ENCODE results near the gene ZNF41. TPM values are rescaled to one million over a fixed set of nuclear protein-coding genes. Genes with fewer than 3 reads are reported as not detected.
"Not testable (repeated sequence)": the region's sequence is repeated elsewhere in the genome, so short reads cannot be mapped to it uniquely, and the experiment has no call there.

Gene ZNF41
- total RNA-seq, 1 donor: 3.9 TPM

- no peak overlapping the region for H3K4me3 ChIP-seq (ENCODE audit: low read length)
- H3K9me3 ChIP-seq (ENCODE audit: low read depth, low read length): no peaks in the 10 kb centered on the region
- H3K4me1 ChIP-seq (ENCODE audit: insufficient read depth, low read length): peaks cover 6% of the 10 kb centered on the region
- H3K27me3 ChIP-seq (ENCODE audit: insufficient read depth, low read length): no peaks in the 10 kb centered on the region
These were observed 18.4 kb upstream of the ZNF41 start for GRCh38 chrX:47501226-47502074.

GRCh38 chrX:47500554-47500953 lies 17.5 kb upstream of the ZNF41 start:
- H3K4me3 ChIP-seq (ENCODE audit: low read length): no peak overlapping the region
- H3K27me3 ChIP-seq (ENCODE audit: insufficient read depth, low read length): no peaks in the 10 kb centered on the region
- H3K4me1 ChIP-seq (ENCODE audit: insufficient read depth, low read length): peaks cover 6% of the 10 kb centered on the region
- H3K9me3 ChIP-seq (ENCODE audit: low read depth, low read length): no peaks in the 10 kb centered on the region

- H3K4me1 ChIP-seq (ENCODE audit: insufficient read depth, low read length): peaks cover 6% of the 10 kb centered on the region
- no peaks in the 10 kb centered on the region for H3K9me3 ChIP-seq (ENCODE audit: low read depth, low read length)
- H3K4me3 ChIP-seq (ENCODE audit: low read length): no peak overlapping the region
- no peaks in the 10 kb centered on the region for H3K27me3 ChIP-seq (ENCODE audit: insufficient read depth, low read length)
These were observed 16.3 kb upstream of the ZNF41 start for GRCh38 chrX:47499293-47499692.

DNA sequence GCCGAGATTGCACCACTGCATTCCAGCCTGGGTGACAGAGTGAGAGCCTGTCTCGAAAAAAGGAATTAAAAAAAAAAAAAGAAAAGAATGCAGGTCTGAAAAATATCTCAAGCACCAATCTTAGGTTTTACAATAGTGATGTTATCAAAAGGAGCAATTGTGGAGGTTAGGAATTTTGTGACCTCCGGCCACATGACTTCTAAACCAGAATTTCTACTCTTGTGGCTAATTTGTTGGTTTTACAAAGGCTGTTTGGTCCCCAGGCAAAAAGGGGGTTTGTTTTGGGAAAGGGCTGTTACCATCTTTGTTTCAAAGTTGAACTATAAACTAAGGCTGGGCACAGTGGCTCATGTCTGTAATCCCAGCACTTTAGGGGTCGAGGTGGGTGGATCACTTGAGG lies 15.4 kb upstream of the ZNF41 start:
- no peaks in the 10 kb centered on the region for H3K9me3 ChIP-seq (ENCODE audit: low read depth, low read length)
- H3K4me3 ChIP-seq (ENCODE audit: low read length): no peak overlapping the region
- H3K27me3 ChIP-seq (ENCODE audit: insufficient read depth, low read length): no peaks in the 10 kb centered on the region
- H3K4me1 ChIP-seq (ENCODE audit: insufficient read depth, low read length): peaks cover 6% of the 10 kb centered on the region

- no peak overlapping the region for H3K4me3 ChIP-seq (ENCODE audit: low read length)
- H3K27me3 ChIP-seq (ENCODE audit: insufficient read depth, low read length): no peaks in the 10 kb centered on the region
- H3K4me1 ChIP-seq (ENCODE audit: insufficient read depth, low read length): peaks cover 6% of the 10 kb centered on the region
- no peaks in the 10 kb centered on the region for H3K9me3 ChIP-seq (ENCODE audit: low read depth, low read length)
These were observed 14.4 kb upstream of the ZNF41 start for GRCh38 chrX:47497271-47497888.

- H3K4me3 ChIP-seq (ENCODE audit: low read length); H3K9me3 ChIP-seq (ENCODE audit: low read depth, low read length); H3K27me3 ChIP-seq (ENCODE audit: insufficient read depth, low read length); H3K4me1 ChIP-seq (ENCODE audit: insufficient read depth, low read length): not testable (repeated sequence)
These were observed 9.1 kb upstream of the ZNF41 start for GRCh38 chrX:47492133-47492532.

DNA sequence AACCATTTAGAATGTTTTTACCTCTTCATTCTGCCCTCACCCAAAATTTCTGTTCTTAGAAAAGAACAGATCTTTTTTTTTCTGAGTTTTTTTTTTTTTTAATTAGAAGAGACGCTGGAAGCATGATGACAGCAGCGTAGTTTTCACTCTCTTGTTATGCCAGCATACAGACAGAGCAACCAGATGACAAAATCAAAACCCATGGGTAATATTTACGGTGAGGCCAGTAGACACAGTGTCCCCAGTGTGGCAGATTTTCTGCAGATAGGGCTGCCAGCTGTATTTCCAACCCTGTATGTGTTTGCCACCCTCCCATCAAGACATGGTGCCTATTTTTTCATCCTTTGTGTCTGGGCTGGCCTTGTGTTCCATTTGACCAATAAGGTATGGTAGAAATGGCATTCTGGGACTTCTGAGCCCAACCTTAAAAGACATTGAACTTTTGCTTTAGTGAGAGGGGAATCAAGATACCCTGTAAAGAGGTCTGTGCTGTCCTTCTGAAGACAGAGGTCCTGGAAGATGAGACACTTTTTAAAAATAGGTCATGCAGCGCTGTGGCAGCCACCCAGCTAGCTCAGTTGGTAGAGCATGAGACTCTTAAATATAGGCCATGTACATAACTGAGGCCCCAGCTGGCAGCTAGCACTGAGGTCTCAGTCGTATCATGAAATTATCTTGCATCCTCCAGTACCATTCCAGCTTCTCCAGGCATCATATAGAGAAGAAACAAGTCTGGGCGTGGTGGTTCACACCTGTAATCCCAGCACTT lies 6.7 kb upstream of the ZNF41 start:
- H3K27me3 ChIP-seq (ENCODE audit: insufficient read depth, low read length): no peaks in the 10 kb centered on the region
- no peak overlapping the region for H3K4me3 ChIP-seq (ENCODE audit: low read length)
- peaks cover 6% of the 10 kb centered on the region for H3K4me1 ChIP-seq (ENCODE audit: insufficient read depth, low read length)
- H3K9me3 ChIP-seq (ENCODE audit: low read depth, low read length): no peaks in the 10 kb centered on the region

- Histone ChIP-seq H3K4me3 (ENCODE audit: low read length) (no peak overlapping the region), H3K4me1 (ENCODE audit: insufficient read depth, low read length) (peaks cover 30% of the 10 kb centered on the region), H3K27me3 (ENCODE audit: insufficient read depth, low read length) (no peaks in the 10 kb centered on the region), H3K9me3 (ENCODE audit: low read depth, low read length) (no peaks in the 10 kb centered on the region)
These were observed 1.9 kb upstream of the ZNF41 start for GRCh38 chrX:47484885-47485284.

DNA sequence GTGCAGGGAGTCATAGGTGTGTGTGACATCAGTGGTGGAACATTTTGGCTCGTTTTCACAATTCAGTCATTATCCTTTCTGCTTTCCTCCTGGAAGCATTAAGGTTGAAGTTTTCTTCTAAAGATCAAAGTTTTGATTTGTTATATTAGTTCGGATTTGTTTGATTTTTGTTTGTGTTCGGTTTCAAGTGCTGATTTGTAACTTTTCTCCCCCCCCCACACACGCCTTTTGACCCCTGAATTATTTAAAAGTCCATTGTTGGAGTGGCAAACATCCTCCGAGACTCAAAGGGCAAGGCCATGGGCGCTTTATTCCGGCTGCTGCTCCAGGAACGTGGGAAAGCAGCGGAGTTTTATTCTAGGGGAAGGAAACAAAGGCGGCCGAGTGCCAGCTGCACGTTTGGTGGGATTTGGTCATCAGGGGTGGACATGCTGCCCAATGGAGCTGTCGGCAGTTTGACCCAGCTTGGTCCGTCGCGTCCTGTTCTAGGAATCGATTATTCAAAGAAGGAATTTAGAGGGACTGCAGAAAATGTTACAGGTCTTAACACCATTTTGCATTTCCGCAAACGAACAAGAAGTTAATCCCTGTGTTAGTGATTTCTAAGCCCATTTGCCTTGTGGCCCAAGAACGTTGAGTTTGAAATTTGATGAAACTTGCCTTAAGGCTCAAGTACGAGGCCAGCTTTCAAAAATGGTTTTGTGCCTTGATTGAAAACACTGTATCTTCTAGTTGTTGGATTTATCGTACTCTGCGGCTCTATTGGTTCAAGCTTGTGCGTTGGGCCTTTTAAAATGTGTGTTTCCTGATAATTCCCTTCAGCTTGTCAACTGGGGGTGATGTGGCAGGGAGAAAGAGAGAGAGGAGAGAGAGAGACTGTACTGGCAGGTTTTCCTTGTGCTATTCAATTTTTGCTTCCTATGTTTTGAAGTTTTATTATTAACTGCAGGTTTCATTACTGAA lies 565 bp upstream of the ZNF41 start:
- Histone ChIP-seq H3K4me1 (ENCODE audit: insufficient read depth, low read length) (peaks cover 30% of the 10 kb centered on the region), H3K4me3 (ENCODE audit: low read length) (peak overlapping the region; percentile 69), H3K9me3 (ENCODE audit: low read depth, low read length) (no peaks in the 10 kb centered on the region), H3K27me3 (ENCODE audit: insufficient read depth, low read length) (no peaks in the 10 kb centered on the region)

GRCh38 chrX:47482065-47482511 lies 934 bp downstream of the ZNF41 start:
- peaks cover 30% of the 10 kb centered on the region for H3K4me1 ChIP-seq (ENCODE audit: insufficient read depth, low read length)
- H3K27me3 ChIP-seq (ENCODE audit: insufficient read depth, low read length): no peaks in the 10 kb centered on the region
- no peaks in the 10 kb centered on the region for H3K9me3 ChIP-seq (ENCODE audit: low read depth, low read length)
- peak overlapping the region; percentile 69 for H3K4me3 ChIP-seq (ENCODE audit: low read length)

DNA sequence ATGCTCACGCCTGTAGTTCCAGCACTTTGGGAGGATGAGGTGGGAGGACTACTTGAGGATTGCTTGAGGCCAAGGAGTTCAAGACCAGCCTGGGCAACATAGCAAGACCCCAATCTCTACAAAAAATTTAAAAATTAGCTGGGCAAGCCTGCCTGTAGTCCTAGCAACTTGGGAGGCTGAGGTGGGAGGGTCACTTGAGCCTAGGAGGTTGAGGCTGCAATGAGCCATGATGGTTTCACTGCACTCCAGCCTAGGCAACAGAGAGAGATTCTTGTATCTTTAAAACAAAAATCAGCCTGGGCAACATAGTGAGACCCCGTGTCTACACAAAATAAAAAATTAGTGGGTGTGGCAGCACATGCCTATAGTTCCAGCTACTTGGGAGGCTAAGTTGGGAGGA lies 1.9 kb downstream of the ZNF41 start:
- no peaks in the 10 kb centered on the region for H3K9me3 ChIP-seq (ENCODE audit: low read depth, low read length)
- no peaks in the 10 kb centered on the region for H3K27me3 ChIP-seq (ENCODE audit: insufficient read depth, low read length)
- H3K4me1 ChIP-seq (ENCODE audit: insufficient read depth, low read length): peaks cover 30% of the 10 kb centered on the region
- H3K4me3 ChIP-seq (ENCODE audit: low read length): no peak overlapping the region

GRCh38 chrX:47480576-47480975 lies 2.4 kb downstream of the ZNF41 start:
- peaks cover 30% of the 10 kb centered on the region for H3K4me1 ChIP-seq (ENCODE audit: insufficient read depth, low read length)
- no peaks in the 10 kb centered on the region for H3K27me3 ChIP-seq (ENCODE audit: insufficient read depth, low read length)
- H3K9me3 ChIP-seq (ENCODE audit: low read depth, low read length): no peaks in the 10 kb centered on the region
- H3K4me3 ChIP-seq (ENCODE audit: low read length): no peak overlapping the region

- H3K4me1 ChIP-seq (ENCODE audit: insufficient read depth, low read length): no peaks in the 10 kb centered on the region
- no peaks in the 10 kb centered on the region for H3K9me3 ChIP-seq (ENCODE audit: low read depth, low read length)
- H3K4me3 ChIP-seq (ENCODE audit: low read length): no peak overlapping the region
These were observed 7.5 kb downstream of the ZNF41 start for GRCh38 chrX:47475476-47475875.

GRCh38 chrX:47467106-47467505 lies 15.9 kb downstream of the ZNF41 start:
- Histone ChIP-seq H3K4me3 (ENCODE audit: low read length) (no peak overlapping the region), H3K9me3 (ENCODE audit: low read depth, low read length) (no peaks in the 10 kb centered on the region), H3K4me1 (ENCODE audit: insufficient read depth, low read length) (no peaks in the 10 kb centered on the region), H3K27me3 (ENCODE audit: insufficient read depth, low read length) (no peaks in the 10 kb centered on the region)

More at GRCh38 chrX:47475476-47475875, 7.5 kb downstream of the ZNF41 start:
- no peaks in the 10 kb centered on the region for H3K27me3 ChIP-seq (ENCODE audit: insufficient read depth, low read length)
